ENCODE results near the gene NGEF.

NGEF gene

DNA sequence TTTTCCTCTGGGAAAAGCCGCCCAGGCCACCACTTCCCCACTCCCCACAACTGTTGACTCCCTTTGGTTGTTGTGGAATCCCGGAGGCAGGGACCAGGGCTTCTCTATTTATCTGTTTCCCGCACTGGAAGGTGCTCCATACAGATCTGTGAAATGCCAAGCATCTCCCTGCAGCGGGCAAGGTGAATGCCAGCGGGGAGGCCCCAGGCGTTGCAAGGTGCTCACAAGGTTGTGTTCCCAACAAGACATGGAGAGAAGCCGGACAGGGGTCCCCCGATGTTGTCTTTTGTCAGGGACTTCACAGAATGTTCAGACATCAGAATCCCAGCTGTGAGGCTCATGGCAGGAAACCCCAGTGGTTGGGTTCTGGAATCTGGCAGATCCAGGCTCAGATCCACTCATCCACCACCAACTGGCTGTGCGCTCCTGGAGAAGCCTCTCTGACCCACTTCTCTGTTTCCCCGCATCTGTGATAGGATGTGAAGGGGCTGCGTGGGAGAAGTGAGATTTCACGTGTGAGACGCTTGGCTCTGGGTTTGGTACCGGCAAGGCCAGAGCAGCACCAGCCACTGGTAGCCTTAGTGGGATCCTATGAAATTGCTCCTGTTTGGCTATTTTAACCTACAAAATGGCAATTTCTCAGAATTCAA, 10.8 kb upstream of the NGEF start:
- in situ Hi-C loops (cut with HindIII; ENCODE audit: low sequenced_read_pairs) = loop anchor here (25.0 kb wide), 1 partner anchor 437 kb away; no protein-coding TSS in a partner anchor

DNA sequence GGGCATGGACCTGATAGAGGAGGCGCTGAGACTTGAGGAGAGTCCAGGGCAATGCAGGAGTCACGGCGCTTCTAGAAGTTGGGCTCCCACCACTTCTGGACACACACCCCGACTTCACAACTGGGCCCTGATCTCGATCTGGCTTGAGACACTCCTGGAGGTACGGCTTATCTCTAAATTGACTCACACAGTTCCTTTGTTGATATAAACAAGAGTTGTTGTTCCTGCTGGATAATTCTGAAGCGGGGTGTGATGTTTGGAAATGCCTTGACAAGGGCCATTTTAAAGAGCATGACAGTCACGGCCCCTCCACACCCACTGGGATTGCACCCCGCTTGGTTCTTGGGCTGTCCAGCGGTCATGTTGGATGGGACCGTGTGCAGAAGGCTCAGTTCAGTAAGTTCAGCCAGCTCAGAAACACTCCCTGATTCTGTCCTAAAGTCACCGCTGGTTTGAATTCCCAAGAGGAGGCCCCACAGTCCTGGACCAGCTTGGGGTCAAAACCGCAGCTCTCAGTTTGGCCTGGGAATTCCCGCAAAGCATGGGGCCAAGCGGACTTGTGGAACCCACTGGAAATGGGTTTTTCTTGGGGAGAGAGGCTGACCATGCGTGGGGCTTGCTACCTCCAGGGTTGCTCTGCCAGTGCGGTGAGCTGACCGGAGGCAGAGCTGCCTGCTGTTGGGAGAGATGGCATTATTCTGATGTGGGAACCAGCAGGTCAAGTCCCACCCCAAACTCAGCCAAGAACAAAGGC, 10.1 kb upstream of the NGEF start:
- in situ Hi-C loops (cut with HindIII; ENCODE audit: low sequenced_read_pairs) = loop anchor here (25.0 kb wide), 1 partner anchor 436 kb away; no protein-coding TSS in a partner anchor

DNA sequence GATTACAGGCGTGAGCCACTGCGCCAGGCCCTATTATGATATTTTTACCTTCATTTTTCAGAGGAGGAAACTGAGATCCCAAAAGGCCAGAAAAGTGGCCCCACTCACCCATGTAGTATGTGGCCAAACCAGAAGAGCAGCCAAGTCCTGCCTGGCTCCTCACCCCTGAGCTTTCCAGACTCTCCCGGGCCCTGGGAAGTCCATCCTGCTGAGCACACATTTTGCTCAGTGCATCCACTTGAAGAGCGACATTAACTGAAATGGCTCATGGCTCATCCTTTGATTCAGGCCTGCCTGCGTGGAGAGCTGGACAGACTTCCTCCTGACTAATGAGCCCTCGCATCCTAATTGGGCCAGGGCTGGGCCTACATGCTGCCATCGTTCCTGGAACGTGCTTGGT, 9.5 kb upstream of the NGEF start:
- in situ Hi-C loops (cut with HindIII; ENCODE audit: low sequenced_read_pairs) = loop anchor here (25.0 kb wide), 1 partner anchor 435 kb away; no protein-coding TSS in a partner anchor

DNA sequence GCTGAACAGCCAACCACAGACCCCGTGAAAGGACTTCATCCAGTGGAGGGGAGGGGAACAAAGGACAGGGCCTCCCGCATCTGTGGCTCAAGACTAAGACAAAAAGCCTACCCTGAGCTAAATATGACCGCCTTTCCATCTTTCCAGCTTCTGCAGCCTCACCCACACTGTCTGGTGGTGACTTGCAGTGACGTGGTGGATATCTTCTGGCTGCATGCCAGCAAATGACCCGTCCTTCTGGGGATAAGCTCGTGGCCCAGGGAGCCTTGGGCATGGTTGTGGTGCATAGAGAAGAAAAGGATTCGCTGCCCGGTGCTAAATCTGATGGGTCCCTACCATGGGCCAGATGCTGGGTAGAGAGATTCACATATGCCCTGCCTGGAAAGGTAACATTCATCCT, 8.7 kb upstream of the NGEF start:
- in situ Hi-C loops (cut with HindIII; ENCODE audit: low sequenced_read_pairs) = loop anchor here (25.0 kb wide), 1 partner anchor 434 kb away; no protein-coding TSS in a partner anchor

DNA sequence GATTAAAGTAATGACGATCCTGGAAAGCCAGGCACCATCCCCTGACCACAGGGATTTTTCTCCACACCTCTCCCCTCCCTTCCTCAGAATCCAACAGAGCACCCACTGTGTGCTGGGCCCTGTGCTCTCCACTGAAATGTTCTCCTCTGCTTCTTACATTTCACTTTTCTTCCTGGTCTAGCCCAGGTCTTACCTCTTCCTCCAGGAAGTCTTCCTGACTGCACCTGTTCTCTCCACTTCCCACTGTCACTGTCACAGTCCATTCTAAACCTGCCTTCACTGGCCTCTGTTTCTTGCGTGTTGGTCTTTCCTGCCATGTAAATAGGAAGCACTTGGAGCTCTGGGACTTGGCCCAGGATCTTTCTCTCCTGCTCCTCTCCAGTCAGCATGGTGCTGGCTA, 7.4 kb upstream of the NGEF start:
- in situ Hi-C loops (cut with HindIII; ENCODE audit: low sequenced_read_pairs) = loop anchor here (25.0 kb wide), 1 partner anchor 433 kb away; no protein-coding TSS in a partner anchor

DNA sequence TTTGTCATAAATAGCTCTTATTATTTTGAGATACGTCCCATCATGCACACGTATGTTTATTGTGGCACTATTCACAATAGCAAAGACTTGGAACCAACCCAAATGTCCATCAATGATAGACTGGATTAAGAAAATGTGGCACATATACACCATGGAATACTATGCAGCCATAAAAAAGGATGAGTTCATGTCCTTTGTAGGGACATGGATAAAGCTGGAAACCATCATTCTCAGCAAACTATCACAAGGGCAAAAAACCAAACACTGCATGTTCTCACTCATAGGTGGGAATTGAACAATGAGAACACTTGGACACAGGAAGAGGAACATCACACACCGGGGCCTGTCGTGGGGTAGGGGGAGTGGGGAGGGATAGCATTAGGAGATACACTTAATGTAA, 6.6 kb upstream of the NGEF start:
- in situ Hi-C loops (cut with HindIII; ENCODE audit: low sequenced_read_pairs) = loop anchor here (25.0 kb wide), 1 partner anchor 432 kb away; no protein-coding TSS in a partner anchor

DNA sequence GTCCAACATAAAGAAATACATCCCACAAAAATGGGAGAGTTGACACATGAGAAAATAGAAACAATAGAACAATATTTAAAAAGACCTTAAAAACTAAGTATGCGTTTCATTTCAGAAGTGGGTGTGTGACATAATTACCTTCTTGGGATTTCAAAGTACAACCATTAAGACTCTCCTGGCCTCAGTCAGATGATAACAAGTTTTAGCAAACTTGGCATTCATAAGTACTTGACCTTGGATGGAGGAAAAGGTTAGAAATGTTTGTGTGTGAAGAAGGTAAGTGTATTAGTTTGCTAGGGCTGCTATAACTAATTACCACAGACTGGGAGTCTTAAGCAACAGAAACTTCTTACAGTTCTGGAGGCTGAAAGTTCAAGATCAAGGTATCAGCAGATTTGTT, 4.9 kb upstream of the NGEF start:
- in situ Hi-C loops (cut with HindIII; ENCODE audit: low sequenced_read_pairs) = loop anchor here (25.0 kb wide), 1 partner anchor 431 kb away; no protein-coding TSS in a partner anchor

DNA sequence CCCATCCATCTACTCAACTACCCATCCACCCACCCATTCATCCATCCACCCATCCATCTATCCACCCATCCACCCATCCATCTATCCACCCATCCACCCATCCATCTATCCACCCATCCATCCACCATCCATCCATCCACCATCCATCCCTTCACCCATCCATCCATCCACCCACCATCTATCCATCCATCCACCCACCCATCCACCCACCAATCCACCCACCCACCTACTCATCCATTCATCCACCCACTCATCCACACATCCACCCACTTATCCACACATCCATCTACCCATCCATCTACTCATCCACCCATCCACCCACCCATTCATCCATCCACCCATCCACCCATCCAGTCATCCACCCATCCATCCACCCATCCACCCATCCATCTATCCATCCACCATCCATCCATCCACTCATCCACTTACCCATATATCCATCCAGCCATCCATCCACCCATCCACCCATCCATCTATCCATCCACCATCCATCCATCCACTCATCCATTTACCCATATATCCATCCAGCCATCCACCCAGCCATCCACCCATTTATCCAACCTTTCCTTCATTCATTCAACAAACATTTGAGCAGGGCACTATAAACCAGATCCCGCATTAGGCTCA, 2.1 kb upstream of the NGEF start:
- in situ Hi-C loops (cut with HindIII; ENCODE audit: low sequenced_read_pairs) = loop anchor here (25.0 kb wide), 1 partner anchor 428 kb away; no protein-coding TSS in a partner anchor

DNA sequence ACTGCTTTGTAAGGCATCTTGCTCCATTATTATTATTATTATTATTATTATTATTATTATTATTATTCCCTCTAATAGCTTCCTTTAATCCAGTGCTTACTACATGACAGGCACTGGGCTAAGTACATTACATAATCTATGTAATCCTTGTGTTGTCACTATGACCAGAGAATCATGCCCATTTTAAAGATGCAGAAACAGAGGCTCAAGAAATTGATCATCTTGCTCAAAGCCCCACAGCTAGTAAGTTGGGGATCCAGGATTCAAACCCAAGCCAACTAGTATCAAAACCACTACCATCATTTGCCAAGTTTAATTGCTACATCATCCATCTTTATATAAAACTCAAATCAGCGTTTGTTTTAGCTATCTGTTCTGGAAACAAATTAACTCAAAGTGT, 594 bp upstream of the NGEF start:
- in situ Hi-C loops (cut with HindIII; ENCODE audit: low sequenced_read_pairs) = loop anchor here (25.0 kb wide), 1 partner anchor 426 kb away; no protein-coding TSS in a partner anchor

DNA sequence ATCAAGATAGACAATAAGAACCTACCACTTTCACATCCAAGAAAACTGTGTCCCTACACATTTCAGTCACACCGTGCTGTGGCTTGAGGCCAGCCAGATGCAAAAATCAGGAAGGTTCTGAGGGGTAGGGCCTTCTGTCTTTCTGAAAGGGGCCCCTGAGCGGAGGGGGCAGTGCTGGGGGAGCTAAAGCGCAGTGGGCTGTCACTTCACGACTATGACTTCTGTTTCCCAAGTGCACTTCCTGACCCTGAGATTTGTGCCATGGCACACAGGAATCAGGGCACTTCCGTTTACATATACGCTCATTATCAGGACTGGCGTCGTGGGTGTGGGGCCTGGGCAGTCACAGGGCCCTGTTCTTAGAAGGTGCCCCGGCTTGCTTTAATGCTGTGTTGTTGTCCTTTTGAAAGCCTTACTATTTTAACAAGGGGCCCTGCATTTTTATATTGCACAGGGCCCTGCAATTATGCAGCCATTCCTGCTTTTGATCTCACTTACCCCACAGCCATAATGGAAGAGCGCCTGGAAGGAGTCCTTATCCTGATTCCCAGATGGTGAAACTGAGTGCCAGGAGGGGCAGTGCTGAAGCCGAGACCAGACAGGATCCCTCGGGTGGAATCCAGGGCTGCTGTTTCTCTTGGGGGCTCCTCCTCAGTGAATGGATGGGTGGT, 620 bp downstream of the NGEF start:
- in situ Hi-C loops (cut with HindIII; ENCODE audit: low sequenced_read_pairs) = loop anchor here (25.0 kb wide), 1 partner anchor 425 kb away; no protein-coding TSS in a partner anchor

DNA sequence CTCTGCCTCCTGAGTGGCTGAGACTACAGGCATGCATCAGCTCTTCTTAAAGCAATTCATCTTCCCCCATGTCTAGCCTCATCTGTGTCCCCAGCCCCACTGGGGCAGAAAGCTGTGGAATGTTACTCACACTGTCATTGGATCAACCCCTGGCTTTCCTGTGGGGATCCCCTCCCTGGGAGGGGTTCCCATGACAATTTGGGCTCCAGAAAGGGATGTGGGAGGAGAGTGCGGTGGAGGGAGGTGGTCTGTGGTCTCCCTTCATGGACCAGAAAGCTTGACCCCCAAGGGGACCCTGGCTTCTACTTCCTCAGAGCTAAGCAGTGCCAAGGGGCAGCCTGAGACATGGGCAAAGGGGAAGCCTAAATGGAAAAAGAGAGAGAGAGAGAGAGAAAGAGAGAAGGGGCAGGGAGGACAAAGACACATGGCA, 1.3 kb downstream of the NGEF start:
- in situ Hi-C loops (cut with HindIII; ENCODE audit: low sequenced_read_pairs) = loop anchor here (25.0 kb wide), 1 partner anchor 424 kb away; no protein-coding TSS in a partner anchor

DNA sequence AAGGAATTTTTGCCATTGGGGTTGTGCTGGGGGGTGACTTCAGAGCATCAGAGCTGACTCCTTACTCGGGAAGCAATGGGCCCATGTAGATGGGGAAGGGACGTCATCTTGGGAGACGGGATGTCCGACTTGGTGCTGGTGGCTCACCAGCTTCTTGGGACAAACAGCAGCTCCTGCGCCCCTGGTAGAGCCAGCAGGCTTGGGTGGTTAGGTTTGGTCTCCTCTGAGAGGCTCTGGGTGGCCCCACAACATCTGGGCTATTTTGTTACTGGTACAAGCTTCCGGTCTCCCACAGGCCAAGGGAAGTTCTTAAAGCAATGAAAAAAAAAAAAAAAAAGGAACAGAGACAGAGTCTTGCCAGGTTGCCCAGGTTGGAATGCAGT, 1.8 kb downstream of the NGEF start:
- in situ Hi-C loops (cut with HindIII; ENCODE audit: low sequenced_read_pairs) = loop anchor here (25.0 kb wide), 1 partner anchor 424 kb away; no protein-coding TSS in a partner anchor

DNA sequence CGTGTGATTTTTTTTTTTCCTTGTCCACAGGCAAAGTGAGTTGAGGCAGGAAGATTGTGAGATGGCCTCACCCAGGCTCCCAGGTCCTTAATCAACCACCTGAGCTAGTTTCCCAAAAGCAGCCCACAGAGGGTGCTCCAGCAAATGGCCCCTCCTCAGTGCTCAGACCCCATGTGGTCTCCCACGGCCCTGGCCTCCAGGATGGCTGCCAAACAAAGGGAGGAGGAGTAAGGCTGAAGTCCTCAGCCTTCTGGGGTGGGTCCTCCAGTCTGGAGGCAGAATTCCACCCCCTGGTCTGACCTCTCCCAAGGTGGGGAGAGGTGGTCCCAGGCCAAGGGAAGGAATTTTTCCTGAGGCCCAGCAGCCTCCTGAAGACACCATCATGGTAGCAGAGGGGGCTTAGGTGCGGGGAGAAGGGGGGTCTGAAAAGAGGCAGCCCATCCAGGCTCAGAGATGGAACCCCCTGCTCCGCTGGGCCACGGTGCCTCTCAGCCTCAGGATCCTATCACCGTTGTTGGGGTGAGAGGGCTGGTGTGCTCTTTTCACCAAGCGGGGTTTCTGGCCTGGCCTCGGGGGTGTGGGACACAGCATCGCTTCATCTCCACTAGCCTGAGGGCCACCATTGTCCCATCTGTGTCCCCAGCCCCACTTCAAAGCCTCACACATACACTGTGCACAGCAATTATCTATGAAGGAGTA, 2.3 kb downstream of the NGEF start:
- in situ Hi-C loops (cut with HindIII; ENCODE audit: low sequenced_read_pairs) = loop anchor here (25.0 kb wide), 1 partner anchor 423 kb away; no protein-coding TSS in a partner anchor

DNA sequence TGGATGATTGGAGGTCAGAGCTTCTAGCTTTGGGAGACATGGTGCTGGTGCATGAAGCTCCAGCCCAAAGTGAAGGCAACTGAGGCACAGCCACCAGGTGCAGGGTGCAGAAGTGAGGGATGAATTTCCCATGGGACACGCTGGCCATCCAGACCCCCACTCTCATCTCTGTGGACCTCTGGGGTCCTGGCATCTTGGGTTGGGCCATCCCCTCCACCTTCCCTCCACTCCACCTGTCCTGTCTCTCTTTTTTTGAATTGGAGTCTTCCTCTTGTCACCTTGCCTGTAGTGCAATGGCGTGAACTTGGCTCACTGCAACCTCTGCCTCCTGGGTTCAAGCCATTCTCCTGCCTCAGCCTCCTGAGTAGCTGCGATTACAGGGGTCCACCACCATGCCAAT, 3.4 kb downstream of the NGEF start:
- in situ Hi-C loops (cut with HindIII; ENCODE audit: low sequenced_read_pairs) = loop anchor here (25.0 kb wide), 1 partner anchor 422 kb away; no protein-coding TSS in a partner anchor

DNA sequence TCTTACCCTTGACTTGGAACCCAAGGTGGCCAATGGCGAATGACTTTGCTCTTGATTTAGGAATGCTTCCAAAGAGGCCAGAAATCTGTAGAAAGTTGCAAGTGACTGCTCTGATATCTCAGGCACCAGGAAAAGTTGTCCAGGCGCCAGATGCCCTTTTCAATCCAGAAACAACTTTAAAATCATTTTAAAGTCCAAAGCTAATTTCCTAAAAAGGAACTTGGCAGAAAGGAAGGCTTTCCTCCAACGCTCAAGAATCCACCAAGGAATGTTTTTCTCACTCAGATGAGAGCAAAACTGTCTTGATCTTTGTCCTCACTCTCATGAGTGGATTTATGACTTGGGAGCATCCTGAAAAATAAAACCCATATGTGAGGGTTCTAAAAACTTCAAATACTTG, 5.3 kb downstream of the NGEF start:
- in situ Hi-C loops (cut with HindIII; ENCODE audit: low sequenced_read_pairs) = loop anchor here (25.0 kb wide), 1 partner anchor 420 kb away; no protein-coding TSS in a partner anchor

DNA sequence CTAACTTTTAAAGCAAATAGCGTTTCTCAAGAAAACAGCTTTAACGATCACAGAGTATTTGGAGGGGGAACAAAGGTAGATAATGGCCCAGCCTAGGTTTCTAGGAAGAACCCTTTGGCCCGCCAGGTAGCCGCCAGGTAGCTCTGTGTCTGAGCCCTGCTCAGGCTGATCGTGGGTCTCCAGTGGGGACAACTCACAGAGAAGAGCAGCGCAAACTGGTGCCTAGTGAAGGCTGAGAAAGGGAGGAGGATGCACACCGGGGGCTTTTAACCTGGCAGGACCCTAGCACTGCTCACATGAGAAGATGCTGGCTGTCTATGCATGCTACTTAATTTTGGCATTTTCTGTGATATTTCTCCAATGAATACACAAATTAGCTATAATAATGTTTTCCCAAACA, 5.8 kb downstream of the NGEF start:
- in situ Hi-C loops (cut with HindIII; ENCODE audit: low sequenced_read_pairs) = loop anchor here (25.0 kb wide), 1 partner anchor 420 kb away; no protein-coding TSS in a partner anchor

DNA sequence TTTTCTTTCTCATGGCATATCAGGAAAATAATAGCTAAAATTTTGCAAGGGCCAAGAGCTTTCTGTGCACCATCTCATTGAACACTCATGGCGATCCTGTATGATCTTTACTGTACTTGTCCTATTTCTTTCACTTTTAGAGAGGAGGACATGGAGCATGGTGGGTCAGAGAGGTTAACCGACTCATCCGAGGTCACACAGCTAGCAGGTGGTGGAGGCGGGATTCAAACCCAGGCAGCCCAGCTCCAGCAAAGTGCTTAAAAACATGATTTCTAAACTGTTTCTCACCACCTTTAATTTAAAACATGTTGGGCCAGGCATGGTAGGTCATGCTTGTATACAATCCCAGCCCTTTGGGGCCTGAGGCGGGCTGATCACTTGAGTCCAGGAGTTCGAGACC, 6.4 kb downstream of the NGEF start:
- in situ Hi-C loops (cut with HindIII; ENCODE audit: low sequenced_read_pairs) = loop anchor here (25.0 kb wide), 1 partner anchor 419 kb away; no protein-coding TSS in a partner anchor

DNA sequence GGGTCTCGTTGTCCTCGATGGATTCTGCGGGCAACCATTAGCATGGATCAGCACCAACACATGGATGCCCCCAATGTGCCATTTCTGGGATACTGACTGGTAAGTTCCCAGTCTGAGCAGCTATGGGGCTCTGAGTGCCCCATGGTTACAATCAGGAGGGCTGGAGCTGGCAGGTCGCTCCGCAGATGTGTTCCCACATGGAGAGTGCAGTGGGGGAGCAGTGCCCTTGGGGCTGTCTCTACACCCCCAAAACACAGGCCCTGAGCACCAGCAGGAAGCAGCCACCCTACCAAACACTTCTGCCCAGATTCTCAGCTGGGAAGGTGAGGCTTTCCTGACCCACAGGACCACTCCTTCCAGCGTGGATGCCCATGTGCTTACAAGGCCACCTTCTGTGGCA, 8.0 kb downstream of the NGEF start:
- in situ Hi-C loops (cut with HindIII; ENCODE audit: low sequenced_read_pairs) = loop anchor here (25.0 kb wide), 1 partner anchor 418 kb away; no protein-coding TSS in a partner anchor

Data from DLD1 (cell line).